ENCODE measurements around the gene MSRB3.

Gene MSRB3

DNA sequence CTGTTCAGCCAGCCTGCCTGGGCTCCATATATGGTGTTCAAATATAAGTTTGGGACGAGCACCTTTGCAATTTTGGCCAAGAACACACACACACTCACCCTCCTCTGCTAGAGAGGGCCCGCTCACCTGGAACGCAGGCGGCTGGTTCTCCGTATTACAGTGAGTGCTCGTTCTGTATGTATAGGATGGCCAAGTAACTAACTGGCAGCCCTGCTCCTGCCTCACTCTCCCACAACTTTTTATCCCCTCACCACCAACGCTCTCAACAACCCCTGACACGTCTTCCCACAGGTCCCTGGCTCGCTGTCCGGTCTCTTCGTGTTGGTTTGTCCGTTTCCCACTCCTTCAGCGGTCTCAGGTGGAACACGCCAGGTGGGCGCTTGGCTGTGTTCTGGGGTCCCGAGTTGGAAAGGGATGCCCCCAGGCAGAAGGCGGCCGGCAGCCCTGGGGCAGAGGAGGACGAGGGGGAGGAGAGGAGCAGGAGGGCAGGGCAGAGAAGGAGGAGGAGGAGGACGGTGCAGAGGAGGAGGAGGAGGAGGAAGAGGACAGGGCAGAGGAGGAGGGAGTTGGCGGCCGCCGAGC, 398 bp upstream of the MSRB3 start:
- Histone ChIP-seq H3K79me2 (ENCODE audit: insufficient read depth, low read length) (peaks cover 42% of the 10 kb centered on the region), H3K4me1 (ENCODE audit: insufficient read depth, low read length, poor library complexity, severe bottlenecking) (peaks cover 57% of the 10 kb centered on the region), H3K9me3 (ENCODE audit: insufficient read depth, low read depth, low read length) (no peaks in the 10 kb centered on the region), H3K36me3 (ENCODE audit: insufficient read depth, low read length) (no peaks in the 10 kb centered on the region), H4K20me1 (ENCODE audit: insufficient read depth, low read length, poor library complexity, severe bottlenecking) (peaks cover 16% of the 10 kb centered on the region), H3F3A (ENCODE audit: low read depth) (peaks cover 8% of the 10 kb centered on the region), H3K4me2 (ENCODE audit: low read depth, low read length, poor library complexity, severe bottlenecking) (peak overlapping the region; percentile 95), H2AFZ (ENCODE audit: low read length) (peak overlapping the region; percentile 89; the same call in 1 of the 2 replicates), H3K4me3 (ENCODE audit: low read length, poor library complexity, severe bottlenecking) (peak overlapping the region; percentile 91), H3K27me3 (ENCODE audit: insufficient read depth, low read length, poor library complexity, severe bottlenecking) (no peaks in the 10 kb centered on the region), H3K9ac (ENCODE audit: low read depth, low read length, poor library complexity, severe bottlenecking) (peak overlapping the region; percentile 87), H3K9me2 (replicated peaks; ENCODE audit: low read depth, low read length) (no peaks in the 10 kb centered on the region)
- no peak for TF ChIP-seq CTCF (conservative IDR thresholded peaks at IDR 0.05; ENCODE audit: low read length)
- no peak for TF ChIP-seq EZH2phosphoT487 (IDR thresholded peaks at IDR 0.05; ENCODE audit: borderline replicate concordance)

GRCh38 chr12:65279369-65280112, 1.1 kb downstream of the MSRB3 start:
- peak overlapping the region; percentile 87 for H3K9ac ChIP-seq (ENCODE audit: low read depth, low read length, poor library complexity, severe bottlenecking)
- no peaks in the 10 kb centered on the region for H3K36me3 ChIP-seq (ENCODE audit: insufficient read depth, low read length)
- peak overlapping the region; percentile 91 for H3K4me3 ChIP-seq (ENCODE audit: low read length, poor library complexity, severe bottlenecking)
- peaks cover 71% of the 10 kb centered on the region for H3K4me1 ChIP-seq (ENCODE audit: insufficient read depth, low read length, poor library complexity, severe bottlenecking)
- no peaks in the 10 kb centered on the region for H3K9me2 ChIP-seq (replicated peaks; ENCODE audit: low read depth, low read length)
- TF ChIP-seq CTCF (conservative IDR thresholded peaks at IDR 0.05; ENCODE audit: low read length): no peak
- H2AFZ ChIP-seq (ENCODE audit: low read length): peak overlapping the region; percentile 89
- peaks cover 57% of the 10 kb centered on the region for H3K79me2 ChIP-seq (ENCODE audit: insufficient read depth, low read length)
- H3F3A ChIP-seq (ENCODE audit: low read depth): peaks cover 8% of the 10 kb centered on the region
- no peaks in the 10 kb centered on the region for H3K9me3 ChIP-seq (ENCODE audit: insufficient read depth, low read depth, low read length)
- no peaks in the 10 kb centered on the region for H3K27me3 ChIP-seq (ENCODE audit: insufficient read depth, low read length, poor library complexity, severe bottlenecking)
- H3K4me2 ChIP-seq (ENCODE audit: low read depth, low read length, poor library complexity, severe bottlenecking): peak overlapping the region; percentile 95
- H4K20me1 ChIP-seq (ENCODE audit: insufficient read depth, low read length, poor library complexity, severe bottlenecking): peaks cover 31% of the 10 kb centered on the region

GRCh38 chr12:65280306-65280705, 1.8 kb downstream of the MSRB3 start:
- Histone ChIP-seq H3K4me3 (ENCODE audit: low read length, poor library complexity, severe bottlenecking) (peak overlapping the region; percentile 91), H3K36me3 (ENCODE audit: insufficient read depth, low read length) (no peaks in the 10 kb centered on the region), H3K4me1 (ENCODE audit: insufficient read depth, low read length, poor library complexity, severe bottlenecking) (peaks cover 75% of the 10 kb centered on the region), H3K9me2 (replicated peaks; ENCODE audit: low read depth, low read length) (no peaks in the 10 kb centered on the region), H3K79me2 (ENCODE audit: insufficient read depth, low read length) (peaks cover 64% of the 10 kb centered on the region), H3K9ac (ENCODE audit: low read depth, low read length, poor library complexity, severe bottlenecking) (peak overlapping the region; percentile 87), H3F3A (ENCODE audit: low read depth) (peaks cover 8% of the 10 kb centered on the region), H3K9me3 (ENCODE audit: insufficient read depth, low read depth, low read length) (no peaks in the 10 kb centered on the region), H3K4me2 (ENCODE audit: low read depth, low read length, poor library complexity, severe bottlenecking) (peak overlapping the region; percentile 95), H3K27me3 (ENCODE audit: insufficient read depth, low read length, poor library complexity, severe bottlenecking) (no peaks in the 10 kb centered on the region), H2AFZ (ENCODE audit: low read length) (no peak overlapping the region), H4K20me1 (ENCODE audit: insufficient read depth, low read length, poor library complexity, severe bottlenecking) (peaks cover 37% of the 10 kb centered on the region)
- no peak for TF ChIP-seq CTCF (conservative IDR thresholded peaks at IDR 0.05; ENCODE audit: low read length)
- TF ChIP-seq EZH2phosphoT487 (IDR thresholded peaks at IDR 0.05; ENCODE audit: borderline replicate concordance): no peak
